Measurements from ENCODE around the gene SMIM5. TPM values are rescaled to one million over a fixed set of nuclear protein-coding genes. Genes with fewer than 3 reads are reported as not detected.

Gene SMIM5
- total RNA-seq, 1 donor from 2014 or later = not detected

- H3K36me3 Mint-ChIP-seq = peaks cover 3% of the 10 kb centered on the region
- Histone ChIP-seq H4K20me1 (ENCODE audit: low read depth) (peaks cover 12% of the 10 kb centered on the region), H3K27ac (no peak overlapping the region), H3K4me1 (no peaks in the 10 kb centered on the region), H3F3A (ENCODE audit: low read depth) (no peaks in the 10 kb centered on the region), H3K27me3 (no peaks in the 10 kb centered on the region), H2AFZ (replicated peaks) (no peak overlapping the region), H3K4me3 (no peak overlapping the region), H3K4me2 (no peak overlapping the region), H3K79me2 (ENCODE audit: low read depth) (no peaks in the 10 kb centered on the region), H3K36me3 (no peaks in the 10 kb centered on the region), H3K9ac (no peak overlapping the region), H3K9me3 (ENCODE audit: low read depth) (no peaks in the 10 kb centered on the region)
- DNase-seq (ENCODE audit: low spot score) = no peak
- TF ChIP-seq CTCF (IDR thresholded peaks at IDR 0.05) (no peak), EZH2phosphoT487 (IDR thresholded peaks at IDR 0.05) (no peak), EZH2 (IDR thresholded peaks at IDR 0.05) (no peak)
- H3K4me3 Mint-ChIP-seq = no peak overlapping the region
- no peaks in the 10 kb centered on the region for H3K27me3 Mint-ChIP-seq (ENCODE audit: insufficient read depth, low read depth)
- H3K4me1 Mint-ChIP-seq = no peaks in the 10 kb centered on the region
- no peak overlapping the region for H3K27ac Mint-ChIP-seq
- no peaks in the 10 kb centered on the region for H3K9me3 Mint-ChIP-seq
These were observed 13.8 kb downstream of the SMIM5 start for GRCh38 chr17:75647061-75647460.

GRCh38 chr17:75647921-75648320 lies 14.7 kb downstream of the SMIM5 start:
- Histone ChIP-seq H2AFZ (replicated peaks) (no peak overlapping the region), H3K9me3 (ENCODE audit: low read depth) (no peaks in the 10 kb centered on the region), H3K9ac (no peak overlapping the region), H3K4me3 (no peak overlapping the region), H3K79me2 (ENCODE audit: low read depth) (no peaks in the 10 kb centered on the region), H3F3A (ENCODE audit: low read depth) (no peaks in the 10 kb centered on the region), H3K4me2 (no peak overlapping the region), H3K4me1 (no peaks in the 10 kb centered on the region), H3K27ac (no peak overlapping the region), H3K27me3 (no peaks in the 10 kb centered on the region), H4K20me1 (ENCODE audit: low read depth) (peaks cover 10% of the 10 kb centered on the region), H3K36me3 (no peaks in the 10 kb centered on the region)
- H3K36me3 Mint-ChIP-seq = peaks cover 3% of the 10 kb centered on the region
- no peaks in the 10 kb centered on the region for H3K4me1 Mint-ChIP-seq
- H3K27me3 Mint-ChIP-seq (ENCODE audit: insufficient read depth, low read depth) = no peaks in the 10 kb centered on the region
- no peak for TF ChIP-seq EZH2phosphoT487 (IDR thresholded peaks at IDR 0.05)
- no peak for TF ChIP-seq CTCF (IDR thresholded peaks at IDR 0.05)
- TF ChIP-seq EZH2 (IDR thresholded peaks at IDR 0.05) = no peak
- no peak for DNase-seq (ENCODE audit: low spot score)
- no peak overlapping the region for H3K4me3 Mint-ChIP-seq
- H3K27ac Mint-ChIP-seq = no peak overlapping the region
- no peaks in the 10 kb centered on the region for H3K9me3 Mint-ChIP-seq

- Mint-ChIP-seq H3K4me1 (no peaks in the 10 kb centered on the region), H3K27me3 (ENCODE audit: insufficient read depth, low read depth) (no peaks in the 10 kb centered on the region), H3K4me3 (no peak overlapping the region), H3K9me3 (no peaks in the 10 kb centered on the region), H3K27ac (no peak overlapping the region), H3K36me3 (peaks cover 3% of the 10 kb centered on the region)
- no peaks in the 10 kb centered on the region for H3K9me3 ChIP-seq (ENCODE audit: low read depth)
- H3F3A ChIP-seq (ENCODE audit: low read depth) = peaks cover 17% of the 10 kb centered on the region
- H4K20me1 ChIP-seq (ENCODE audit: low read depth) = peaks cover 4% of the 10 kb centered on the region
- no peaks in the 10 kb centered on the region for H3K4me1 ChIP-seq
- H3K27ac ChIP-seq = no peak overlapping the region
- H3K4me3 ChIP-seq = no peak overlapping the region
- H3K9ac ChIP-seq = no peak overlapping the region
- DNase-seq (ENCODE audit: low spot score) = no peak
- H2AFZ ChIP-seq (replicated peaks) = no peak overlapping the region
- H3K27me3 ChIP-seq = no peaks in the 10 kb centered on the region
- no peaks in the 10 kb centered on the region for H3K79me2 ChIP-seq (ENCODE audit: low read depth)
- no peak for TF ChIP-seq EZH2phosphoT487 (IDR thresholded peaks at IDR 0.05)
- no peak for TF ChIP-seq EZH2 (IDR thresholded peaks at IDR 0.05)
- TF ChIP-seq CTCF (IDR thresholded peaks at IDR 0.05) = no peak
- no peak overlapping the region for H3K4me2 ChIP-seq
- H3K36me3 ChIP-seq = no peaks in the 10 kb centered on the region
These were observed 16.5 kb downstream of the SMIM5 start for GRCh38 chr17:75649687-75650086.

Data from neural progenitor cell (in vitro differentiated cells).